AG04450 (cell line): ENCODE measurements around the gene RTP3. TPM values are rescaled to one million over a fixed set of nuclear protein-coding genes. Genes with fewer than 3 reads are reported as not detected.

Source experiments
- CTCF ChIA-PET: fragments of 300-600, 350-600 bp; formaldehyde crosslinking; extraction: SDS; loops from one replicate; lab custom pipeline; 2022; ENCODE audit warnings: antibody characterized with exemption, inconsistent platforms; lab: Charles Lee
- POLR2A ChIA-PET: fragments of 350-600 bp; formaldehyde crosslinking; extraction: SDS; loops from one replicate; lab custom pipeline; 2021; ENCODE audit warnings: antibody characterized with exemption, inconsistent platforms; lab: Yijun Ruan, JAX
- DNase-seq: peaks from one replicate; pipeline ENCODE4 v3.0.0-alpha.2; 2011; ENCODE audit warnings: low read depth, low spot score
- H3K27ac ChIP-seq: one replicate; pipeline ENCODE4 v1.5.1; 2012; ENCODE audit warnings: low read depth, low read length, control low read depth
- H3K27me3 ChIP-seq: one replicate; pipeline ENCODE4 v1.6.0; 2012; ENCODE audit warnings: low read length; ENCODE audit not compliant: control insufficient read depth, insufficient read depth
- H3K4me3 ChIP-seq: 2 replicates; pipeline ENCODE4 v1.5.1; 2011; ENCODE audit warnings: mild to moderate bottlenecking, low read depth, low read length, control low read depth
- H3K9me3 ChIP-seq: 2 replicates; pipeline ENCODE4 v1.5.1; 2012; ENCODE audit warnings: low read length; ENCODE audit not compliant: control insufficient read depth, insufficient read depth
- CTCF ChIP-seq: IDR thresholded peaks from 2 replicates; pipeline ENCODE4 v1.5.1; 2011; ENCODE audit warnings: low read depth, low read length, control low read depth, inconsistent platforms
- polyA plus RNA-seq: library from polyadenylated mRNA; depleted of rRNA; stranded (reverse); fragments of >200 nt; gene quantifications from 2 replicates; pipeline ENCODE4 v1.2.3, GENCODE V29; 2011; rRNA removed

RTP3 gene
- polyA plus RNA-seq, 1 experiment: 0.06 TPM

DNA sequence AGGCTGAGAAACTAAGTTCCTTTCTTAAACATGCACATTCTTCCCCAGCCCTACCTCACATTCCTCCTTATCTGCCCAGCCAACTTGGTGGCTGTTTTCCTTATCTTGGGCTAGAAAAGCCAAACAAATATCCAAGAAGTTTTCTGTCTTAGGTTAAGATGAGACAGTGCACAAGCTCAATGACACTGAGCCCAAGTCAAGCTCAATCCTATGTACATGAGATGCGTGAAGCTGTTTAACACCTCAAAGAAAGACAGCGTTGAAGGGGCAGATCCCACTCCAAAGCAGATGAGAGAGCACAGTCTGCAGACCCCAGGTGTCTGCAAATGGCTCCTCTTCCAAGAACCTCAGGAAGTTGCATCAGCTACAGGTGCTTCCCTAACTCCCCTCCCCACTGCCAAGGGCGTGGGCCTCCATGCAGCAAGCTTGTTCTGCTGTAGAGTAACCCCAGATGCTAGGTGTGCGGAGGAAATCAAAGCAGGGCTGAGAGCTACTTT lies 51.7 kb downstream of the RTP3 start:
- no peak for TF ChIP-seq CTCF
- DNase-seq: no peak
- ChIA-PET POLR2A (no interaction called here), CTCF (interaction anchor here (0.5 to 1.2 kb wide), 3 partner anchors 61 to 893 kb away, joined by 3 to 5 read pairs (median 3); no protein-coding TSS in a partner anchor)
- Histone ChIP-seq H3K27ac (no peak overlapping the region), H3K27me3 (peaks cover 2% of the 10 kb centered on the region), H3K4me3 (no peak overlapping the region), H3K9me3 (no peaks in the 10 kb centered on the region)

GRCh38 chr3:46549989-46550388 lies 52.2 kb downstream of the RTP3 start:
- TF ChIP-seq CTCF: no peak
- DNase-seq: no peak
- Histone ChIP-seq H3K4me3 (no peak overlapping the region), H3K27me3 (peaks cover 2% of the 10 kb centered on the region), H3K27ac (no peak overlapping the region), H3K9me3 (no peaks in the 10 kb centered on the region)
- POLR2A ChIA-PET: no interaction called here
- CTCF ChIA-PET: interaction anchor here (1.2 kb wide), 1 partner anchor 100 kb away, joined by 5 read pairs; no protein-coding TSS in a partner anchor

Other genes starting within 250 kb of the RTP3 start
- gene CCR2, start 143.9 kb upstream of the RTP3 start, polyA plus RNA-seq: not detected in 2 replicates
- gene CCR5, start 127.0 kb upstream of the RTP3 start, polyA plus RNA-seq: not detected in 2 replicates
- gene CCRL2, start 90.7 kb upstream of the RTP3 start, polyA plus RNA-seq: 0.15 and 0.16 TPM in 2 replicates
- gene LTF, start 33.1 kb upstream of the RTP3 start, polyA plus RNA-seq: 0.10 TPM in 1 of 2 replicates, not detected in the other
- 3.3 and 4.2 TPM in 2 replicates for gene LRRC2, start 68.3 kb downstream of the RTP3 start, polyA plus RNA-seq
- gene FAM240A, start 114.5 kb downstream of the RTP3 start, polyA plus RNA-seq: not detected in 2 replicates
- 0.89 and 1.0 TPM in 2 replicates for gene ALS2CL, start 195.7 kb downstream of the RTP3 start, polyA plus RNA-seq
- 0.05 TPM in 1 of 2 replicates, not detected in the other for gene TMIE, start 203.4 kb downstream of the RTP3 start, polyA plus RNA-seq
- not detected in 2 replicates for gene PRSS50, start 219.9 kb downstream of the RTP3 start, polyA plus RNA-seq